GM19463 (cell line): Measurements from ENCODE around the gene FNDC10.
"Not testable (repeated sequence)": the region's sequence is repeated elsewhere in the genome, so short reads cannot be mapped to it uniquely, and the experiment has no call there.

Experiments used
- ATAC-seq: cut with Tn5 transposase; IDR thresholded peaks from one replicate; pipeline ENCODE4 v1.9.1; 2021; ENCODE audit warnings: mild to moderate bottlenecking, moderate library complexity; ENCODE audit not compliant: unreplicated experiment

FNDC10 gene

DNA sequence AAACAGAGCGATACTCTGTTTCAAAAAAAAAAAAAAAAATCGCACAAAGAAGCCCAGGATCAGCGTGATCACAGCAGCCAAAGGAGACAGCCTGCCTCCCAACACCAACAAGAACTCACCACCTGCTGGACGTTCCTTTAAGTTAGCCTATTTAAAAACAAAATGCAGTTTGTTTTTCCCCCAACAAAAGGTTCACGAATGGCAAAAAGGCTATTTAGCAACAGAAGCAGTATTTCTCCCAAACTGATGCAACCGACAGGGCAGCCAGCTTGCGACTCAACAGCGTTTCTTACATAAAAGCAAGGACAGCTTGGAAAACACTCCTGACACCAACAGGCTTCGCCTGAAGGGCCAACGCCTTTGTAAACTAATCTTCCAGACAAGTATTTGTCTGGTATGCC lies 32.0 kb downstream of the FNDC10 start:
- no peak for ATAC-seq

- ATAC-seq: no peak
Measured at GRCh38 chr1:1567152-1567875, 32.6 kb downstream of the FNDC10 start.

DNA sequence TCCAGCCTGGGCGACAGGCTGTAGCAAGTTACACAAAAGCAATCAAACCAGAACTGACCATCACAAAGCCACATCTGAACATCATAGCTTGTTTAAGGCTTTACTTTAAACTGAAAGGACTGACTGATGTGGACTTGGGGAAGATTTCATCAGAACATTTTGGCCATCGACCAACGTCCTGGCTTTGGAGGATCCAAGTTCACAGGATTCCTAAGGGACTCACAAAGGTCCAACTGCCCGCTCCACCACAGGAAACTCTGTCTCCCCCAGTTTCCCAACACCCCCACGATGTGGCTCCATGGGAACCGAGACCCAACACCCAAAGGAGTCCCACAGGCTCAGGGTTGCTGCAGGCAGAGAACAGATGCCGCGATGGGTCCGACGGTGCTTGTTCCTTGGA lies 34.6 kb downstream of the FNDC10 start:
- ATAC-seq: no peak

GRCh38 chr1:1564268-1564667 lies 35.7 kb downstream of the FNDC10 start:
- no peak for ATAC-seq

- no peak for ATAC-seq
Measured at GRCh38 chr1:1563688-1564087, 36.2 kb downstream of the FNDC10 start.

- ATAC-seq: no peak
Measured at GRCh38 chr1:1562556-1563195, 37.3 kb downstream of the FNDC10 start.

DNA sequence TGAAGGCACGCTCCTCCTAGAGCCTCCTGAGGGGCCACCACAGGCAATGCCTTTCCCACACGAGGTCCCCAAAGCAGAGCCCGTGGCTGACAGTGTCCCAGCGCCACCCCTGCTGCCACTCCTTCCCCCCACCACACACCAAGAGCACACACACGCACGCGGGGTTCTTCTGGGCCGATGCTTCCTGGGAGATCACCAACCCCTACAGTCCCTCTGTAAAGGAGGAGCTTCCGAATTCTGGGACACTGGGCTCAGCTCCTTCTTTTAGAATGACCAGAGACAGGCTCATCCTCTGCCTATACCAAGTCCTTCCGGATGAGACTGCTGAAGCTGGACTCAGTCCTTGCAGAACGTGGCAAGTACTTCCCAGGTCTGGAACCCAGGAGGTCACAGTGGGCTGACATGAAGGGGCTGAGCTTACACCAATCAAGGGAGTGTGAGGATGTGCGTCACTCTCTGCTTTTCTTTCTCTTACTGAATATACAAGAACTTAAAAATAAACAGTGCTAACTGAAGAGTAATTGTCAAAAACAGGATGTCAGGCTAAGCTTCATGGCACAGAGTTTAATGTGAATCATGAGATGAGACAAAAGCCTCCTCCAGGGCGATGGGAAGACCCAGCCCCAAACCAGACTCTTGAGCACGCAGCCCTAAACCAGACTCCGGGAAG lies 38.0 kb downstream of the FNDC10 start:
- no peak for ATAC-seq

- ATAC-seq: no peak
Measured at GRCh38 chr1:1560178-1560577, 39.8 kb downstream of the FNDC10 start.

GRCh38 chr1:1559066-1559465 lies 40.9 kb downstream of the FNDC10 start:
- ATAC-seq: no peak

DNA sequence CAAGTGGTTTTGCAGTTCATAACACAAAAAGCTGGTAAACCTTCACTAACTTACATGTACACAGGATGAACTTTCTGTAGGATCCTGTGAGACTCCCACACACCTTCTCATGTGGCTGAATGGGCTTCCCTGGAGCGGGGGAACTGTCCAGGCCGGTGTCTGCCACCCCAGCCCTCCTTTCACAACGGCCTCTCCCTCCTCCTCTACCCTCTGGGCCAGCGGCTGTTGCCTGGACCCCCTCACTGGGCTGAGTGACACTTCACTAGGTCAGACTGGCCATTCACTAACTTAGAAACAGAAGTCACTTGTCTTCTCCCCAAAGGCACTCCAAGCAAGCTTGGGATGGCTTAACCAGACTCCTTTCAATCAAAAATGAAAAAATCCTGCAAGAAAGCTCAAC lies 41.3 kb downstream of the FNDC10 start:
- ATAC-seq: no peak

DNA sequence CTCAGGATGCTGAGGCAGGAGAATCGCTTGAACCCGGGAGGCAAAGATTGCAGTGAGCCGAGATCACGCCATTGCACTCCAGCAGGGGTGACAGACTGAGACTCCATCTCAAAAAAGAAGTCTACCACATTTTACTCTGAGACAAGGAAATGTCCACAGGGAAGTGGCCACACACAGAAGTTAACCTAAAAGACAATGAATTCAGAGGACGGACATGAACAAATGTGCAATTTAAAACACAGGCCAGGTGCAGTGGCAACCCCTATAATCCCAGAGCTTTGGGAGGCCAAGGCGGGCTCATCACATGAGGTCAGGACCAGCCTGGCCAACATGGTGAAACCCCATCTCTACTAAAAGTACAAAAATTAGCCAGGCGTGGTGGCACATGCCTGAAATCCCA lies 42.2 kb downstream of the FNDC10 start:
- not testable (repeated sequence) for ATAC-seq

- not testable (repeated sequence) for ATAC-seq
Measured at GRCh38 chr1:1556961-1557360, 43.0 kb downstream of the FNDC10 start.

- ATAC-seq: no peak
Measured at GRCh38 chr1:1556505-1556904, 43.4 kb downstream of the FNDC10 start.

GRCh38 chr1:1554926-1555915 lies 44.7 kb downstream of the FNDC10 start:
- no peak for ATAC-seq

DNA sequence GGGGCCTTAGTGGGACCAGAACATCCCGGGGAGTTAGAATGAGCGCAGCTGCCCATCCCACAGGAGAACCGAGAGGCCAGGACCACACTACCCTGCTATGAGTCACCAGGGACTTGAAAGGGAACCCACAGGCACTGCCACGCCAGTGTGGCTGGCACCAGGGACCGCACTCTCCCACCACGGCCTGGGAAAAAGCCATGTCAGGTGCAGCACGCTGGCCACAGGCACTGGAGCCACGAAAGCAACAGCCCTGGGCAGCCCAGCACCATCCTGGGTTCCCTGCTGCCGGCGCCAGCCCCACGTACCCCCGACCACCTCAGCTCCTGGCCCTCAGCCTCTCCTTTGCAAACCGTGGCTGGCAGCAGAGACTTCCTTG lies 45.4 kb downstream of the FNDC10 start:
- ATAC-seq: no peak

DNA sequence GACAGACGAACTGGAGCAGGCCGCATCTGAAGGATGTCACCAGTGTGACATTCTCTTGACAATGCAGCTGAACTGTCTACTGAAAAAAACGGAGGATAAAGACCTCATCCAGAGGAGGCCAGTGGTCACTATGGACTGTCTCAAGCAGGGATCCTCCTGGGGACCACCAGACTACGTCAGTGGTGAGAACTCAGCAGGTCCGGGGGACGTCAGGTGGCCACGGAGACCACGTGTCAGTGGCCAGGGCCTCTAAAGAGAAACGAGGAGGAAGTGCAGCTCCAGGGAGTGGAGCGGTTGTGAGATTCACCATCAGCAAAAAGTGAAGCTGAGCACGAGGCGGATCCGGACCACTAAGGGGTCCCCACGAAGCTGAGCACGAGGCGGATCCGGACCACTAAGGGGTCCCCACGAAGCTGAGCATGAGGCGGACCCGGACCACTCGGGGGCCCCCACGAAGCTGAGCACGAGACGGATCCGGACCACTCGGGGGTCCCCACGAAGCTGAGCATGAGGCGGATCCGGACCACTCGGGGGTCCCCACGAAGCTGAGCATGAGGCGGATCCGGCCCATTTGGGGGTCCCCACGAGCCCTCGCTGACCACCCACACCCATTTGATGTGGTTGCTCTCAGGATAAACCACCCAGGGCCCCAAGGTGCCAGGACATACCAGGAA lies 46.0 kb downstream of the FNDC10 start:
- no peak for ATAC-seq

DNA sequence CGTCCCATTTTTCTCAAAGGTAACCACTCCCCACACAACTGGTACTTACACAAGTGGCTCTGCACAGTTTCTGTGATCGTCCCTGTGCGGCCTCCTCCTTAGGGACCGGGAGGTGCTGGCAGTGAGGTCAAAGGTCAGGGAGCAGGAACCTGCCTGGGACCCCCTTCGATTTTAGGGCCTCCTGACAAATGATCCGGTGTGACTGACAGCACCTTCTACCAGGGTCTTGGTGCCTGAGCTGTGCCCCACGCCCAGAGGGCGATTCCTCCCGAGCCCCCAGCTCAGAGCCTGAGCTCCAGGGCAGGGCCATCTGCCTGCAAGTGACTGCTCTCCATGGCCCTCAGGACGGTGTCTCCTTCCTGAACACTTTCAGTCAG lies 47.7 kb downstream of the FNDC10 start:
- no peak for ATAC-seq

DNA sequence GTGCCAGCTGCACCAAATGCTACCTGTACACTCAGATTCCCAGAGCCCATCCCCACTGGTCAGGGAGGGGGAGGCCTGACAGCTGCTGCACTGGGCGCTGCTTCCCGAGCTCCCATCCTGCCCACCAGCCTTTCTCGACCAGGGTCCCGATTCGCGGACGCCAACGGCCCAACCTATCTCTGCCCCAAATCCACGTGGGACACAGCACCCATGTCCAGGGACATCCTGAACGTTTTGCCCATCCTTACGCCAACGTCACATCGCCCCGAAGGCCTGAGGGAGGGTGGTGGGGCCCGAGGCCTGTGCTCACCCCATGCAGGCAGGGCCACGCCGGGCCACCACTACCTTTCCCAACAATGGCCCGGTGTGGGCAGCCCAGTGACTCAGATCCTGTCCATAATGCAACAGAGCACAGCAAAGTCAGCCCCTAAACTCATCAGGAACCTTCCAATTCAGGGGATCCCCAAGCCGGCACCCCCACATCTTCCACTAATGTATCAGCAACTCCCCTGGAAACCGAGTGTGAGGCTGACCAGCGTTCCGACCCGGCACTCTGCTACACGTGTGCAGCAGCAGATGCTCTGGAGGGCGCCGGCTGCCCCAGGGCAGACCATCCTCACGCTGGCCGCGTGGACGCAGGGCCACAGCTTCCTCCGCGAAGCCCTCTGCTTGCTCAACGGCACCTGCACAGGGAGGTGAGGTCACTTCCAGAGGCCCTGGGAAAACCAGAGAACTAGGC lies 48.2 kb downstream of the FNDC10 start:
- ATAC-seq: no peak

GRCh38 chr1:1550591-1551432 lies 49.1 kb downstream of the FNDC10 start:
- ATAC-seq: no peak
